Activated CD4-positive, alpha-beta T cell treated with anti-CD3 and anti-CD28 coated beads, Interleukin-2, amount 50 U/mL, for 16 hours (primary cell): ENCODE measurements around the gene GLP1R.

Experiments
- DNase-seq: peaks from one replicate; pipeline ENCODE4 v3.0.0-alpha.2; 2020

GLP1R gene

DNA sequence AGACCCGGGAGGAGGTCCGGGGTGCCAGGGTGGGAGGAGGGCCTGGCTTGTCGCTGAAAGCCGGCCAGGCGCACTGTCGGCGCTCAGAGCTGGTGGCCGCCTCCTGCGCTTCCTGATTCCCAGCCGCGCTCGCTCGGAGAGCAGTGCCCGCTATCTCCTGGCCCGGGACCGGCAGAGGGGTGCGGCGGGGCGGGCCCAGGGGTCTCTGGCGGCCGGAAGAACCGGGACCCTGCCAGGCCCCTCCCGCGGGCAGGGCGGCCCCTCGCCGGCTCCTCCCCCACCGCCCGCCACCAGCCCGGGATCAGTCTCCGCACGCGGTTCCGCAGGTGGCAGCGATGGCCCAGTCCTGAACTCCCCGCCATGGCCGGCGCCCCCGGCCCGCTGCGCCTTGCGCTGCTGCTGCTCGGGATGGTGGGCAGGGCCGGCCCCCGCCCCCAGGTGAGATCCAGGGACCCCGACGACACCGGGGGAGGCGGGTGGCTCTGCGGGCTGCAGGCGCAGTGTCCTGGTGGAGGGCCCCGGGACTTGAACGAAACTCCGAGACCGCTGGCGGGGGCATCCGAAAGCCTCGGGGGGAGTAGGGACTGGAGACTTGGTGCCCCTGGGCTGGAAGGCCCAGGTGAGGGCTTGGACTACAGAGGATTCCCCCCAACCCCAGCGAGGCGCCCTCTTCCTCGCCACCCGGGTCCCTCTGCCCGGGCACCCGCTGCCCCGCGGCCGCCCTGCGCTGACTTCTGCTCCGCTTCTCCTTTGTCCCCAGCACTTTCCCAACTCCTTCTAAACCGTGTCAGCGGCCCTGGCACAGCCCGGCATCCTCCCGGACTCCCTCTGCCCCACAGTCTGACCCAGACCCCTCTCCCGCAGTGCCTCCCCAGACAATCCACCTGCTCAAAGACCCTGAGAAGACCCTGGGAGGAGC lies at the start of gene GLP1R:
Gene GLP1R (plus strand): TSS at position 301 of the 919 bp plus-strand sequence. CDS start 60 bp downstream, at position 361.
- no peak for DNase-seq

DNA sequence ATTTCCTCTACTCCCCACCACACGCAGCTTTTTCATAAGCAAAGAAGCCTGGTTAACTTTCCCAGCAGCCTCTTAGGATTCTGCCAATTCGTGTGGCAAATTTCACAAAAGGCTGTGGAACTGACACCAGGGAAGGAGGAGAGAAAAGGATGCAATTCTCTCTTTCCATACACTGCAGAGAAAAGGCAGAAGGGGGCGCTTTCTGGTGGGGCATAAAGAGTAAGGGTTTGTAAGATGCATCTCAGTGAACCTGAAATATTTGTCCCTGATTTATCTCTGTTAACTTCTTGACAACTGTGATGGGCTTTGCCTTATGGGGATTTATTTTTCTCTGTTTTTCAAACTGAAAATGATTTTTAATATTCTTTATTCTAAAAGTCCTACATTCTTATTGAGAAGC lies 45.5 kb upstream of the GLP1R start:
- no peak for DNase-seq

DNA sequence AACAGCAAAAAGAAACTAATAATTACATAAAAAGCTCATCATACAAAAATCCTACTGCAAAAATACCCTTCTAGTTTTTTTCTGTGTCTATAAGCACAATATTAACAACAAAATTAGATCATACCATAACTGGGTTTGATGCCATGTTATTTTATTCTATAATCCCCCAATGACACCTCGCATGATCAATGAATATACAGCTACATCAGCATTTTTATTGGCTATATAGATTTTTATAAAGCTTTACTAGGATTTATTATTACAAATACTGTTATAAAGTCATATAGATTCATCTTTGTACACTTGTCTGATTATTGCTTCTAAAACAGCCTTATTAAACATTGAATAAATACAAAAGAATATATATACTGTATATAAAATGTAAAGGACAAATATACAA lies 45.1 kb upstream of the GLP1R start:
- DNase-seq, result no peak

DNA sequence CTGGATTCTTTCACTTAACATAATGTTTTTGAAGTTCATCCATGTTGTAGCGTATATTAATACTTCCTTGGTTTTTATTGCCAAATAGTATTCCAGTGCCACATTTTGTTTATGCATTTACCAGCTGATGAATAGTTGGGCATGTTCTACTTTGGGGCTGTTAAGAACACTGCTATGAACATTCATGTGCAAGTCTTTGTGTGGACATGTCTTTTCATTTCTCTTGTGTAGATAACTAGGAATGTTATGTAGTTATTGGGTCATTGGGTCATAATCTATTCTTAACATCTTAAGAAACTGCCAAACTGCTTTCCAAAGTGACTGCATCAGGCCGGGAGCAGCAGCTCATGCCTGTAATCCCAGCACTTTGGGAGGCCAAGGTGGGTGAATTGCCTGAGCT lies 43.8 kb upstream of the GLP1R start:
- no peak for DNase-seq

DNA sequence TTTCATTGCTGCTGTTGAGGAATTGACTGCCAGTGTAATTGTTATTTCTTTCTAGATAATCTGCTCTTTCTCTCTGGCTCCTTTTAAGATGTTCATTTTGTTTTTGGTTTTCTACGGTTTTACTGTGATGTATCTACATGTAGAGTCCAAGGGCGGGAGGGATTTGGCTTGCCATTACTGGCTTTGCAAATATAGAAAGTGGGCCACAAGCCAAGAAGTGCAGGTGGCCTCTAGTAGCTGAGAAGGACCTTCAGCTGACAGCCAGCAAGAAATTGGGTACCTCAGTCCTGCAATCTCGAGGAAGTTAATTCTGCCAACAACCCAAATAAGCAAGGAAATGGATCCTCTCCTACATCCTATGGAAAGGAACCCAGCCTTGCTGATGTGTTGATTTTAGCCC lies 42.8 kb upstream of the GLP1R start:
- DNase-seq, result no peak

DNA sequence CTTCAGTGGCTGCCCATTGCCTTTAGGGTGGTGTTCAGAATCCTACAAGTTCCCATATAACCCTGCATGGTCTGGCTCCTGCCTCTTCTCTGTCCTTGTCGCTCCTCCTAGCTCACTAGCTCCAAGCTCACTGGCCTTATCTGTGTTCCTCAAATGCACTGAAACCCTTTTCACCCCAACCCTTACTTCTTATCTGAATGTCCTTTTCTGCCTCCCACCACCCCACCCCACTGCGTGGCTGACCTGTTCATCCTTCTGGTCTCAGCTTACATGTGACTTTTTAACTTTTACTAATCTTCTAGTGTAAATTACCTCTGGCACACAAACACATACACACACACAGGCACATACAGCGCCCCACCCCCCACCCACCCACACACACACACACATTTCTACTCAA lies 41.0 kb upstream of the GLP1R start:
- no peak for DNase-seq

DNA sequence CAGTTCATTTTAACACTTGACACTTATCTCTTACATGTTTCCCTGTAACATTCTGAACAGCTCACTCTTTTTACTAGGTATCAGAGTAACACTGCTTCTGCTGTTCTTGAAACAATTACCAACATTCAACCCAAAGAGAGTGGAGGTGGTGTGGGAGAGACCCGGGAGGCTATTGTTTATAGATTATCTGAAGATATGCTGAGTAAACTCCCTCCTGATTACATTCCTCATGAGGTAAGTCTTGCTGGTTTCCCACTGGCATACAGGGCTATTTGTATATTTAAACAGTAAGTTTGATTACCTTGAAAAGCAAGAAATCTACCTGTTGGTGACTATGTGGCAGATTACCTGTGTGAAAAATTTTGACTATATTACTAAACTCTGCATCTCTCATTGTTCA lies 39.8 kb upstream of the GLP1R start:
- no peak for DNase-seq

DNA sequence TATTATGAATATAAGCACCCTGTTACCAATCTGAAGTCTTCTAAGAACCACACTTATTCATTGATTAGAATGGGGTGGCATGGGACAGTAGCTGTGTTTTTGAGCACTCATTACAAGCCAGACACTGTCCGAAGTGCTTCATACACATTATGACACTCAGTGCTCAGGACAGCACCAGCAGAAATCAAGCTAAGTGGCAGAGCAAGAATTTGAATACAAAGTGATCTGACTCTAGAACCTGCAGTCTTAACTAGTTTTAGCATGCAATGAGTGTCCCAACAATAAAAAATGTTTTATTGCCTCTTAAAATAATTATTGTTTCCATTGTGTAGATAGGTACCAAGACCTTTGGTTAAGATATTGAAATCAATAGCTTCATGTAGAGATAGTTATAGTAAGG lies 39.1 kb upstream of the GLP1R start:
- no peak for DNase-seq

DNA sequence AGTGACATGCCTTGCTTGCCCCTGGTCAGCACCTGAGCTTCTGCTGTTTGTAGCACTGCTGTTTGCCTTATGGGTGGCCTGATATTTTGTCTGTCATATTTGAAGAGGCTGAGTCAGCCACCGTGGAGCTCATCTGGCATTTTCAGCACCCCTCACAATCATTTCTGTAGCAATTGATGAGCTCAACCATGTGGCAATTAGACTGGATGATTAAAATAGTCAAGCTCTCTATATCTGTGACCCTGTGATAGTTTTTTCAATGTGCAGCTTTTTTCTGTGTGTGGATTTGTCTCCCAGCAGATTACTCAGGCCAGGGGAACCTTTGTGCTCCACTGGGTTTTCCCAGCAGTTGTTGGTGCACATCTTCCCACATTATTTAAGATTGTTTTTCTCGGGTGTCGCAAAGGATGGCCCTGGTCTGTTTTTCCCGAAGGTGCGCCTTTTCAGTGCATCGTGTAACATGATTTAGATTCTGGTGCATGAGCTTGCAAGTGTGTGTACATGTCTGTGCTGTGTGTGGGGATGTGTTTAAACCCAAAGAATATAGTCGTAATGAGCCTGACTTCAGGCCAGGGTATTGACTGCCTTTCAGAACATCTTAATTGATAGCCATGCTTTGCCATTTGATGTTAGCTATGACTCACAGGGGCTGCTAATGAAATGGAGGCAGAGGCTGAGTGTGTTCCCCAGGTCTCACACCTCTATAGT lies 31.6 kb upstream of the GLP1R start:
- DNase-seq, result no peak

DNA sequence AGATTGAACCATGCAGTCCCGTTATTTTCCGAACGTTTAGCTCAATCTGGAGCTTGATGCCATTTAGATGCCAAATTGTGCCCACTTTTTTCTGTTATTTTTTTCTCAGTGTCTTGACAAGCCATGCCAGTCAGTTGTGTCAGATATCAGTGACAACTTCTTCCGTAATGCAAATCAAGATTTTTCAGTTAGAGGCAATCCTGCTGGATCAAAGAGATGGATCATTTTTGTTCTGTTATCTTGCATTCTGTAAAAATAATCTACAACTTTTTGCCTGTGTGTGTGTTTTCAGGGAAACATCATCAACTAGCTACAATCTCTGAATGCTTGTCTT lies 31.1 kb upstream of the GLP1R start:
- no peak for DNase-seq

DNA sequence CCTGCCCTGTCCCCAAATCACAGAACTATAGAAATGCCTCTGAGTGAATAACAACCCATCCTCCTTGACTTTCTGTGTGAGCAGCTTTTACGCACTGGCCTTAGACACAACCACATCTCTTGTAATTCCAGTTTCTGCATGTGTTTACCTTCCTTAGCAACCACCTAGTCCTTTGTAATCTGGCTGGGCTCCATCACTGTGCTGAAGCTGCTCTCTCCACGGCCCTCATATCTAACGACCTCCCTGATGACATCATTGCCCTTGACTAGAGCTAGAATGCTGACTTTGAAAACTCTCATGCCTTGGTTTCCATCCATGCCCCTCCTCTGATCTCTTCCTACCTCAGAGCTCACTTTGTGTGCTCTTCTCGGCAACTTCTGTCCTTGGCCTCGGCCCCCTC lies 30.5 kb upstream of the GLP1R start:
- no peak for DNase-seq

DNA sequence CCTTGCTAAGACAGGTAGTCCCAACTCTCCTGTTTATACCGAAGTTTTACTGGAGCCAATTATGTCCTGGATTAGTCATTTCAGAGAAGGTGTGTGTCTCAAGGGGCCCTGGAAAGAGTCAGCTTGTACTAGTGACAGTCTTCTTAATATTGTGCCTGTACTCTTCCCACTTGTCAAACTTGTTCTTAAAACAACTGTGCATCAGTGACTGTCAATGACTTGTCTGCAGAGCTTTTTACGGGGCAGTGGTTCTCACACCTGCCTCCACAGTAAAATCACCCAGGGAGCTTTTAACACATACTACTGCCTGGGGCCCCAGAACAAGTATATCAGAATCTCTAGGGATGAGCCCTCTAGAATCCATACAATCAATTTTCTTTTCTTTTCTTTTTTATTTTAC lies 28.4 kb upstream of the GLP1R start:
- DNase-seq, result no peak

DNA sequence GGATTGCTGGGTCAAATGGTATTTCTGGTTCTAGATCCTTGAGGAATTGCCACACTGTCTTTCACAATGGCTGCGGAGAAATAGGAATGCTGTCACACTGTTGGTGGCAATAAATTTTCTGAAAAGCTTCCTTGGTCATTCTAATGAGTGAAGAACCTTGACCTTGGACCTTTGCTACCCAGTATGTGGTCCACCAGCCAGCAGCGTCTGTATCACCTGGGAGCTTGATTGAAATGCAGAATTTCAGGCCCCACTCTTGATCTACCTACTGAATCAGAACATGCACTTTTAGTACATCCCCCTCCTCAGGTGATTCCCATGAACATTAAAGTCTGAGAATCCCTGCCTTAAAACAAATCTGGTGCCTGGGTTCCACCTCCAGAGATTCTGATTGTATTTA lies 27.5 kb upstream of the GLP1R start:
- DNase-seq, result no peak

DNA sequence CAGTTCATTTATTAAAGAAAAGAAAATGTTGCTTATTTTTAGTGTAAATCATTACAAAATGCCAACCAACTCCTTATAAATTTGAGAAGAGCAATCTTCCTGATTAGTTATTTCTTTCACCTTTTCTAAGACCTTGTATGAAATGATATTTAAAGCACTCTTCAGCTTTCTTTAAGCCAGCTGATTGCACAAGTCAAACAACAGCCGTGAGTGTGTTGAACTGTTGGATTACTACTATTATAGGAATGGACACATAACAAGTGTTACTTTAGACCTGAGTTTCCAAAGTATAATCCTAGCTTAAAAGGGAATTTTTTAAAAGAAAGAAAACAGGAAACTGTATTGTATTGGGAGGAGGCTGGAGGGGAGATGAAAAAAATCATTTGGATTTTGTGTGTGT lies 26.8 kb upstream of the GLP1R start:
- DNase-seq, result no peak

DNA sequence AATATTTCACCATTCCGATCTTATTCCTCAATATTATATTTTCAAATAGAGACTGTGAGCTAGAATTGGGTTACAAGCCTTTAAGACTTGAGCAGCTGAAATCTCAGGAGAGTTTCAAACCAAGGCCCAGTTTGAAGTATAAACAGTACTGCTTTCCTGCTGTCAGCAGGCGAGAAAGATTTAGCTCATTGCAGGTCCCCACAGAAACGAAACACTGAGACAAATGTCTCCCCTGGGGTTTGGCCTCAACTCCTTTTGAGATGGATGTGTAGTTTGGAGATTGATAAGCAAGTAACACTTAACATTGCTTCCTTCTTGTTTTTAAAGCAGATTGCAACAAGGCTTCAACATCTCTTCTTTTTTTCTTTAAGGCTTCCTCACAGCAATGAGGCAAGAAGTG lies 22.4 kb upstream of the GLP1R start:
- no peak for DNase-seq

DNA sequence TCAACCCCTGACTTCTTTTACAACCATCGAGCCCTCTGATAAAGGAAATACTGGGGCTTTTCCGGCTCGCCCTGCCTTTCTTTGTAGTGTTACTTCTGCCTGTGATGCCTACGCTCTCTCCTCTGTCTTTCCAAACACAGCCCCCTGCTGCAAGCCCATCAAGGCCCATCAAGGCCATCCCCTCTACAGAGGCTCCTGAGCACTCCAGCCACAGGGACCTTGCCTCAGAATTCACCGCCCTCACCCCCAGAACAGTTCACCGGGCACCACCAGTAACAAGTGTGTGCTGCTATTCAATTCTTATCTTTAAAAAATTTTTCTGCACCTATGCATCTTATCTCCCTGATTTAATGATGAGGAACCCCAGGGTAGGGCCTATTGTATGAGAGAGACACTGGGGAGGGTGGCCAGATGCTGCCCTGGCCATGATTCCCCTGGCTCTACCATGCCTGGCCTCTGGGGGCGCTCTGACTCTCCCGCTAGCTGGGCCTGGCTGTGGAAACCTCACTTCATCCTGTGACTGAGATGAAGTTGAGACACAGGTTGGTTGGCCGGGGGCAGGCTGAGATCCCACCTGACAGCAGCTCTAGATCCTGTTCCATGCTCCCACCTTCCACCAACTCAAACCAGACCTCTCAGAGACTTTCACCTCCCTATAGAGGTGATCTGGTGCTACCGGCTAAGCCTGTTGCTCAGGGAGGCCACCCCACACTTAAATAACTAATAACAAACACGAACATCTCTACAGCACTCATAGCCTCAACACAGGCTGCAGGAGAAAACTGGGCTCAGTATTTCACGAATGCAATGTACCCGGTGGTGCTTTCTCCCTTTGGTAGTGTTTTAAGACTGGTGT lies 19.2 kb upstream of the GLP1R start:
- peak; percentile 53 for DNase-seq

DNA sequence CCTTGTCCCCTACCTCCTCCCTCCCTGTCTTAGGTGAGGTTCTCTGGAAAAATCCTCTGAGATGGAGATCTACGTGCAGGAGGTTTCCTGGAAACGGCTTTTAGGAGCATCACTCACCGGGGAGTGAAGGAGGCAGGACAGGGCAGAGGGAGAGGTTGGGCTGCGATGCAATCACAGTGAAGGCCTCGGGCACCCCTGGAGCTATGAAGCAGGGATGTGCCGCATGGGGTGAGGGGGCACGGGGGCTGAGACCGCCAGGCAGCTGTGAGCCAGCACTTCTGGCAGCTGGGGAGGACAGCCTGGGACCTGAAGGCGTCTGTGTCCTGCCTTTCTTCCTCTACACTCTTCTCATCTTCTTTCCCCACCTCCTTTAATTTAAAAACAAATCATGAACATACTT lies 12.9 kb upstream of the GLP1R start:
- no peak for DNase-seq

DNA sequence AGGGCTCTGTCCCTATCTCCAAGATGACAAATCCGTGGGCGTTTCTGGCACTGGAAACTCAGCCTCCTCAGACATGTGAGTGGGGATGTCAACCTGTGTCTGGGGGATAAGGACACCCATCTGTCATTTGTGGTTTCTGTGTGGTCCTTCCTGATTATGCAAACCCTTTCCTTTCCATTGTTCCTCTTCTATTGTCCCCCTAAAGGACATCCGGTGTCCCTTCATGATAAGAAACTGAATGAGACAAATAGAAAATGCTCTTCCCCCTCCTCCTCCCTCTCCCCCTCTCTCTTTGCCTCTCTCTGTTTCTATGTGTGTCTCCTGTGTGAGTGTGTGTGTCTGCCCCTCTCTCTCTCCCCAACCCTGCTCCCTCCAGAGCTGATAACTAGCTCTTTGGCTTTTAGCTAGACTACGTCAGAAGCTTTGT lies 11.5 kb upstream of the GLP1R start:
- DNase-seq, result no peak

DNA sequence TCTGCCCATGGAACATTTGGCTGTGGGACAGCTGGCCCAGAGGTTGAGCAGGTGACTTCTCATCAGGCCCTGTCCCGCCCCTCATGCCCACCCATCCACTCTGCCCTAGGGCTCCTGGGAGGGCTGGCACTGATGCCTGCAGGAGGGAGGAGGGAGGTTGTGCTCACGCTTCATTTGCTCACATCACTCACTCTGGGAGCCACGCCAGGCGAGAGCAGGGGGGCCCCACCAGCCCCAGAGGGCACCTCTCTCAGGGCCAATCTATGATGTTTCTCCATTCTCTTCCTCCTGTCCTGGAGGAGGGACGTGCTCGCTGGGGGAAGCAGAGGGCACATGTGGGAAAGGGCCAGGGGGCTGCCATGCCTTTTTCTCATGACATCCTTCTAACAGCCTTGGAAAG lies 10.9 kb upstream of the GLP1R start:
- DNase-seq, result no peak

DNA sequence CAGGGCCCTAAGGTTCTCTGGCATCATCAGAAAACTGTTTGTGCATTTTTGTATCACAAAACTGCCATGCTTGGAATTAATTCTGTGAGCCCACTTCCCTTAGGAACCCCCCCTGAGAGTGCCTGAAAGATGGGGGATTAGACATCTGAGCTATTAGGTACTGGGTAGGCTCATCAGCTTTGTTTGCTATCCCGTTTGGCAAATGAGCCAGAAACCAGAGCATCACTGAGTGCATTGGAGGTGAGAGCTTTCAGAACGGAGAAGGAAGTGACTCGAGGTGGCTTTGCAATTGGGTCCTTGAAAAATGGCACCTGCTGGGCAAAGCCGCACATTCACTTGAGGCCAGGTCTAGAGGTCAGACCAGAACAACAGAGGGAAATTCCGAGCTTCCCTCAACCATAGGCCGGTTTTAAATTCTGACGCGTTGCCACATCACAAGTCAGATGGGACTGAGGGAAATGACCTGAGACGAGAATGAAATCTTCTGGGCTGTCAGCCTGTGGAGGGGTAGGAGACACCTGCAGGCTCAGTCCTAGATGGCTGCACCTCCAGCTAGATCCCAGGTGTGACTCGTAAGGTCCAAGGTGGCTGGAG lies 8.4 kb upstream of the GLP1R start:
- DNase-seq, result no peak

DNA sequence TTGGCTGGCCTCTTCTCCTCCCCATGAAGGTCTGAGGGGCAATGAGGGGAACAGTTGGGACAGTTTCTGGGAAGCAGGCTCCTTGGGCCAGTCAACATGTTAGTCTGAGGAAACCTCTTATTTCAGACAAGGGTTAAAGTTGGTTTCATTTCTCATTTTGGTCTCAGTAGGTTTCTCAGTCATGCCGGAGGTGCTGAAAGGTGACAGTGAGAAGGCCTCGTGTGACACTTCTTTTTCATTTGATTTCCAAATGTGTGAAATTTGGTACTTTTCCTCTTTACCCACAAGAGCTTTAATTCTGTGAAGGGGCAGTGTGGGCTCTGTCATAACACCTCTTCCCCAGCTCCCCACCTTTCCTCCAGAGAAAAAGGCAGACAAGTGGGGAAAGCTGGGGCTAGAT lies 7.5 kb upstream of the GLP1R start:
- no peak for DNase-seq

DNA sequence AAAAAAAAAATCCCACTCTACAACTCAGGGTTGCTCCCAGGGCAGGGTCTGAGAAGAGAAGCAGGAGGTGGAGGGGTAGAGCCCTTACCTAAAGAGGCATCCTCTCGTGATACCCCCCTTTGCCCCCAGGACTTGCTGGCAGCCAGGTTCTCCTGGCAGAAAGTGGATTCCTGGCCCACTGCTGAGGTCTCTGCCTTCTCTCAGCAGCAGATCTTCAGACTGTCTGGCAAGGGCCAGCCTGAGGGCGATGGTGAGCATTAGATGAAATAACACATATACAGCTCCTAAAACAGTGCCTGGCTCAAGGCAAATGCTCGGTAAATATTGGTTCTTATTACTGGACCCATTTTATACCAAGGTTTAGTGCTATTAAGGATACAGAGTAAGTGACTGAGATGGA lies 4.8 kb upstream of the GLP1R start:
- no peak for DNase-seq

DNA sequence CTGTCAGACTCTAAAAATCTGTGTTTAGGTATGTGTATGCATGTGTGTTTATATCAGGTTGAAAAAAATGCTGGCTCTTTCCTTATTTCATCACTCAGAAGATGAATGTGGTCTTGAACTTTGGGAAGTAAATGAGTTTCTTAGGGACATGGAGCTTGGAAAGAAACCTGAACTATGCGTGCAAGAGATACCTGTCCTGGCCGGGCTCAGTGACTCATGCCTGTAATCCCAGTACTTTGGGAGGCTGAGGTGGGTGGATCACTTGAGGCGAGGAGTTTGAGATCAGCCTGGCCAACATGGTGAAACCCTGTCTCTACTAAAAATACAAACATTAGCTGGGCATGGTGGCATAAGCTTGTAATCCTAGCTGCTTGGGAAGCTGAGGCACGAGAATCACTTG lies 4.4 kb upstream of the GLP1R start:
- no peak for DNase-seq
